Dedifferentiated amniotic fluid mesenchymal stem cell (primary cell): ENCODE results near the gene MYL12A.
"Not testable (repeated sequence)": the region's sequence is repeated elsewhere in the genome, so short reads cannot be mapped to it uniquely, and the experiment has no call there.

ENCODE experiments used
- DNase-seq: peaks from one replicate; pipeline ENCODE4 v3.0.0-alpha.2; 2016; ENCODE audit errors: extremely low spot score

Gene MYL12A

GRCh38 chr18:3247240-3248061 is at the start of gene MYL12A:
MYL12A (plus strand) TSS chr18:3247801; CDS start chr18:3253248, 5,447 bp downstream.
- DNase-seq, result peak; percentile 92

- not testable (repeated sequence) for DNase-seq
Measured at GRCh38 chr18:3198260-3198860, 49.2 kb upstream of the MYL12A start.

GRCh38 chr18:3199942-3200645 is 47.5 kb upstream of the MYL12A start:
- no peak for DNase-seq

GRCh38 chr18:3205239-3205638 is 42.4 kb upstream of the MYL12A start:
- DNase-seq, result no peak

- no peak for DNase-seq
Measured at GRCh38 chr18:3207565-3207964, 40.0 kb upstream of the MYL12A start.

- no peak for DNase-seq
Measured at GRCh38 chr18:3209859-3210569, 37.6 kb upstream of the MYL12A start.

GRCh38 chr18:3211236-3211992 is 36.2 kb upstream of the MYL12A start:
- no peak for DNase-seq

- no peak for DNase-seq
Measured at GRCh38 chr18:3212657-3213056, 34.9 kb upstream of the MYL12A start.

- DNase-seq, result no peak
Measured at GRCh38 chr18:3213300-3214059, 34.1 kb upstream of the MYL12A start.

- DNase-seq, result no peak
Measured at GRCh38 chr18:3214855-3215637, 32.6 kb upstream of the MYL12A start.

- DNase-seq, result no peak
Measured at GRCh38 chr18:3216987-3217386, 30.6 kb upstream of the MYL12A start.

- no peak for DNase-seq
Measured at GRCh38 chr18:3217948-3218647, 29.5 kb upstream of the MYL12A start.

GRCh38 chr18:3218819-3219218 is 28.8 kb upstream of the MYL12A start:
- DNase-seq, result no peak

- no peak for DNase-seq
Measured at GRCh38 chr18:3219241-3219630, 28.4 kb upstream of the MYL12A start.

GRCh38 chr18:3219631-3220335 is 27.8 kb upstream of the MYL12A start, which contains the start of gene MYOM1:
MYOM1 (minus strand) TSS chr18:3219968; CDS start chr18:3215223, 4,745 bp downstream.
- DNase-seq, result no peak

GRCh38 chr18:3220868-3221267 is 26.7 kb upstream of the MYL12A start:
- not testable (repeated sequence) for DNase-seq

GRCh38 chr18:3221496-3221895 is 26.1 kb upstream of the MYL12A start:
- DNase-seq, result no peak

GRCh38 chr18:3223356-3223755 is 24.2 kb upstream of the MYL12A start:
- DNase-seq, result no peak
